Islet of Langerhans (tissue), 1 donor: ENCODE results near the gene MAPK8.
"Not testable (repeated sequence)": the region's sequence is repeated elsewhere in the genome, so short reads cannot be mapped to it uniquely, and the experiment has no call there.

Experiments
- FAIRE-seq: peaks from one replicate; lab custom pipeline; 2011; peaks lifted over from hg19 to GRCh38; lab: Jason Lieb, UNC

The MAPK8 gene

DNA sequence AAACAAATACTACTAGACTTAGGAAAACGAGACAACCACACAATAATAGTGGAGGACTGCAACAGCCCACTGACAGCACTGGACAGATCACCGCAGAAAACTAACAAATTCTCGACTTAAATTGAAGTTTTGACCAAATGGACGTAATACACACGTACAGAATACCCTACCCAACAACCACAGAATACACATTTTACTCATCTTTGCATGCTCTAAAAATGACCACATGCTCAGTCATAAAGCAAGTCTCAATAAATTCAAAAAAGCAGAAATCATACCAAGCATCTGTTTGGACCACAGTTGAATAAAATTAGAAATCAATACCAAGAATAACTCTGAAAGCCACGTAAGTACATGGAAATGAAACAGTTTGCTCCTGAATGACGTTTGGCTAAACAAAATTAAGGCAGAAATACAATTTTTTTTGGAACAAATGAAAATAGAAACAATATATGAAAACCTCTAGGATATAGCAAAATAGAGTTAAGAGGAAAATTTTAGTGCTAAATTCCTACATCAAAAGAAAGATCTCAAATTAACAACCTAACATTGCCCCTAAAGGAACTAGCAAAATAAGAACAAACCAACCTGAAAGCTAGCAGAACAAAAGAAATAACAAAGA lies 30.6 kb downstream of the MAPK8 start:
- peak; percentile 5 for FAIRE-seq

DNA sequence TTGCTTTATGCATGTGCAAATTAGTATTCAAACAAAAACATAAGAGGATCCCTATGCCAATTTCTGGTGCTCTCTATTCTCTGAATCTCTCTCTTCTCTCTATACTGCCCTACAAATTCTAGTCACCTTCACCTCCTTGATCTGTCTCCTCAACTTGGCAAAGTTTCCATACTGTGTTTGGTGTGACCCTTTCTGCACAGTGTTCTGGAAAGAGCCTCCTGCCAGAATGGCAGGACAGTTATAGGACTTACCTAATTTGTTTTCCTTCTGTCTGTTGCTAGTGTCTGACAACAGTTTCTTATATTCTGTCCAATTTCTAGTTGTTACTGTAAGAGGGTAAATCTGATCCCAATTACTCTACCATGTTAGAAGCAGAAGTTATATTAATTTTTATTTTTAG lies 34.3 kb downstream of the MAPK8 start:
- no peak for FAIRE-seq

DNA sequence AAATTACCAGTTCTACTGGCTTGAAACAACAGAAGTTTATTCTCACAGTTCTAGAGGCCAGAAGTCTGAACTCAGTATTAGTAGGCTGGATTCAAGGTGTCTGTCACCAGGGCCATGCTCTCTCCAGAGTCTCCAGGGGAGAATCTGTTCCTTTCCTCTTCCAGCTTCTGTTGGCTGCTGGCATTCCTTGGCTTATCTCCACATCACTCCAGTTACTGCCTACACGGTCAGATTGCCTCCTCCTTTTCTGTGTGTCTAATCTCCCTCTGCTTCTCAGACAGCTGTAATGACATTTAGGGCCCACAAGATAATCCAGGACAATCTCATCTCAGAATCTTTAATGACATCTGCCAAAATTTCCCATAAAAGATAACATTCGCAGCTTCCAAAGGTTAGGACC lies 36.6 kb downstream of the MAPK8 start:
- FAIRE-seq = no peak

DNA sequence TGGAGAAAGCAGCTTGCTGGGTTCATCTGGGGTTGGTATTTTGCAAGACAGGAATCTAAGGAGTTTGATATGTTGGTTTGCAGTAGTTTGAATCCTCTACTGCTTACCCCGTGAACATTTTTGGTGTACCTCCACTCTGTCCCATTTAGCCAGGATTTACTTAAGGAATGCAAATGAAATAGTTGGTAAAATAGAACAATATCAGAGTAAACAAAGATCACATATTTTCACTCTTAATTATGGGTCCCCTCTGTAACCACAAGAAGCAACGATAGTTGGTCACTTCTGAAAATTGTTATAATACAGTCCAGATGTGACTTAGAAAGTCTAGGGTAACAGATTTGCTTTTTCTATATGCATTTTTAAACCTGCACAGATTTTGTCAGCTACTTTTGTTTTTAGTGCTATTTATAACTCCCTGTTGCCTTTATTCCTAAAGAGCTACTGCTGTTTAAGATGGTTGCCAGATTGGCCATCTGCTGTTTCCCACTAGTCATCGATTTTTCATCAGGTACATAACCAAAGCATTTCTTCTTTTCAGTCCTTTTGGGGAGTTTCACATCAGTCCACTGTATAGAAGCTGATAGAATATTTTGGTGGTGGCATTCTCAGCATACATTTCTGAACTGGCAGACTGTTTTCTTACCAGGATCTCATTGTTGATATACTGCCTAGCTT lies 37.6 kb downstream of the MAPK8 start:
- no peak for FAIRE-seq

DNA sequence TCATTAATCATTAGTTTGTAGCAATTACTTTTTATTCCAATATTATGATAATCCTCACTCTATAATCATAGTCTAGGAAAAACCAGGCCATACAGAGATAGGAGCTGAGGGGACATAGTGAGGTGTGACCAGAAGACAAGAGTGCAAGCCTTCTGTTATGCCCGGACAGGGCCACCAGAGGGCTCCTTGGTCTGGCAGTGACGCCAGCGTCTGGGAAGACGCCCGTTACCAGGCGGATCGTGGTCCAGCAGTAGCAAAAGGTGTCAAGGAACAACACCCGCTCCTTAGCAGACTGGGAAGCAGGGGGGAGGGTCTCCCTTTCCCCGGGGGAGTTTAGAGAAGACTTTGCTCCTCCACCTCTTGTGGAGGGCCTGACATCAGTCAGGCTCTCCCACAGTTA lies 39.8 kb downstream of the MAPK8 start:
- FAIRE-seq = not testable (repeated sequence)

DNA sequence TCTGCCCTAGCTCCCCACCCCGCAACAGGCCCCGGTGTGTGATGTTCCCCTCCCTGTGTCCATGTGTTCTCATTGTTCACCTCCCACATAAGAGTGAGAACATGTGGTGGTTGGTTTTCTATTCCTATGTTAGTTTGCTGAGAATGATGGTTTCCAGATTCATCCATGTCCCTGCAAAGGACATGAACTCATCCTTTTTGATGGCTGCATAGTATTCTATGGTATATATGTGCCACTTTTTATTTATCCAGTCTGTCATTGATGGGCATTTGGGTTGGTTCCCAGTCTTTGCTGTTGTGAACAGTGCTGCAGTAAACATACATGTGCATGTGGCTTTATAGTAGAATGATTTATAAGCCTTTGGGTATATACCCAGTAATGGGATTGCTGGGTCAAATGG lies 41.1 kb downstream of the MAPK8 start:
- not testable (repeated sequence) for FAIRE-seq

DNA sequence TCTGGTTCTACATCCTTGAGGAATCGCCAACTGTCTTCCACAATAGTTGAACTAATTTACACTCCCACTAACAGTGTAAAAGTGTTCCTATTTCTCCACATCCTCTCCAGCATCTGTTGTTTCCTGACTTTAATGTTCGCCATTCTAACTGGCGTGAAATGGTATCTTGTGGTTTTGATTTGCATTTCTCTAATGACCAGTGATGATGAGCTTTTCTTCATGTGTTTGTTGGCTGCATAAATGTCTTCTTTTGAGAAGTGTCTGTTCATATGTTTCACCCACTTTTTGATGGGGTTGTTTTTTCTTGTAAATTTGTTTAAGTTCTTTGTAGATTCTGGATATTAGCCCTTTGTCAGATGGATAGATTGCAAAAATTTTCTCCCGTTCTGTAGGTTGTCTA lies 41.5 kb downstream of the MAPK8 start:
- FAIRE-seq = not testable (repeated sequence)

DNA sequence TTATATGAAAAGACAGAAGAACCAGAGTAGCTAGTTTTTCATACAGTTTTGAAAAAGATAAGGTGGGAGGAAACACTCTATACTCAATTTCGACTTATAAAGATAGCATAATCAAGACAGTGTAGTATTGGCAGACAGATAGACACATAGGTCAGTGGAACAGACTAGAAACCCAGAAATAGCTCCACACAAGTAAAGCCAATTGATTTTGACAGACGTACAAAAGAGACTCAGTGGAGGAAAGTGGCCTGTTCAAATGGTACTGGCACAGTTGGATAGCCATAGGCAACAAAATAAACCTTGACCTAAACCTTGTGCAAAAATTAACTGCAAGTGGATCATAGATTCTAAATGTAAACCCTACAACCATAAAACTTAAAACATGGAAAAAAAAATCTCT lies 46.8 kb downstream of the MAPK8 start:
- no peak for FAIRE-seq

DNA sequence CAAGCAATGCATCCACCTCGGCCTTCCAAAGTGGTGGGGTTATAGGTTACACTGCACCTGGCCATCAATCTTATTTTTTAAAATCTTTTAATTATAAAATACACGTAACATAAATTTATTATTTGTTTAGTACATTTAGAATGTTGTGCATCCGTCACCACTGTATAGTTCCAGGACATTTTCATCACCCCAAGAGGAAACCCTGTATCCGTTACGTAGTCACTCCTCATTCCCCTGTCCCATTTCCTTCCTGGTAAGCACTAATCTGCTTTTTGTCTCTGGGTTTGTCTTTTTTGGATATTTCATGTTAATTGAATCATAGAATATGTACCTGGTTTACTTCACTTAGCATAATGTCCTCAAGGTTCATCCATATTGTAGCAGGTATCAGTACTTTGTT lies 51.2 kb downstream of the MAPK8 start:
- FAIRE-seq = no peak

DNA sequence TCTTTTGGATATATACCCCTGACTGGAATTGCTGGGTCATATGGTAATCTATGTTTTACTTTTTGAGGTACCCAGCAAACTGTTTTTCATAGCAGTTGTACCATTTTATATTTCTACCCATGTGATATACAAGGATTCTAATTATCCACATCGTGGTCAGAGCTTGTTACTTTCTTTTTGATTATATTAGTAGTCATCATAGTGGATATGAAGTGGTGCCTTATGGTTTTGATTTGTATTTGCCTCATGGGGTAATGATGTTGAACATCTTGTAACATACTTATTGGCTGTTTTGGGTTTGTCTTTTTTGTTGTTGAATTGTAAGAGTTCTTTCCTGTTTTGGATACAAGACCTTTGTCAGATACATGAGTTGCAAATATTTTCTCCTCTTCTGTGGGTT lies 51.7 kb downstream of the MAPK8 start:
- FAIRE-seq = no peak

DNA sequence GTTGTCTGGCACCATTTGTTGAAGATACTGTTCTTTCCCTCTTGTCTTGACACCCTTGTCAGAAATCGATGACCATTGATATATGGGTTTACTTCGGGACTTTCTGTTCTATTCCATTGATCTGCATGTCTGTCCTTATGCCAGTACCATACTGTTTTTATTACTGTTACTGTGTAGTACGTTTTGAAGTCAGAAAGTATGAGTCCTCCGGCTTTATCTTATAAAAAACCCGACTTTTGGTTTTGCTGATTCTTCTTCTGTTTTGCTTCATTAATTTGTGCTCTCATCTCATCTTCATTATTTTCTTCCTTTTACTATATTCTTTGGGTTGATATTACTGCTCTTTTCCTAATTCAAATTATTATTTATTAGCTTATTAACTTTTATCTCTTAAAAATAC lies 52.4 kb downstream of the MAPK8 start:
- no peak for FAIRE-seq

DNA sequence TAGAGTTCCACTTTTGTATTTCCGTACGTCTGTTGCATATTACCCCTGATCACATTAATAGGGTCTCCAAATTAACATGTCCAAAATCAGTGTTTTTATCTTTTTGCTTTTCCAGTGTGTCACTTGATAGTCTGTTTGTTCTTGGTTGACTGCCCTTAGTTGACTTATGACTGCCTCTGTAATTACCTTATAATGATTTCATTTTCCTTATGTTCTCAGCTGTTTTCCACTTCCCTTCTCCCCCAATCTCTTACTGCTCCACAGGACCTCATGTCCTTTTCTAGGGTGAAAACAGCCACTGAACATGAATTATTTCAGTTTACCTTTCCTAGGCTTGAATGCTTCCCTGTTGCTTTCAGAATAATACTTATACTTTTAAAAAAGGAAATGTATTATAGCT lies 54.7 kb downstream of the MAPK8 start:
- no peak for FAIRE-seq

DNA sequence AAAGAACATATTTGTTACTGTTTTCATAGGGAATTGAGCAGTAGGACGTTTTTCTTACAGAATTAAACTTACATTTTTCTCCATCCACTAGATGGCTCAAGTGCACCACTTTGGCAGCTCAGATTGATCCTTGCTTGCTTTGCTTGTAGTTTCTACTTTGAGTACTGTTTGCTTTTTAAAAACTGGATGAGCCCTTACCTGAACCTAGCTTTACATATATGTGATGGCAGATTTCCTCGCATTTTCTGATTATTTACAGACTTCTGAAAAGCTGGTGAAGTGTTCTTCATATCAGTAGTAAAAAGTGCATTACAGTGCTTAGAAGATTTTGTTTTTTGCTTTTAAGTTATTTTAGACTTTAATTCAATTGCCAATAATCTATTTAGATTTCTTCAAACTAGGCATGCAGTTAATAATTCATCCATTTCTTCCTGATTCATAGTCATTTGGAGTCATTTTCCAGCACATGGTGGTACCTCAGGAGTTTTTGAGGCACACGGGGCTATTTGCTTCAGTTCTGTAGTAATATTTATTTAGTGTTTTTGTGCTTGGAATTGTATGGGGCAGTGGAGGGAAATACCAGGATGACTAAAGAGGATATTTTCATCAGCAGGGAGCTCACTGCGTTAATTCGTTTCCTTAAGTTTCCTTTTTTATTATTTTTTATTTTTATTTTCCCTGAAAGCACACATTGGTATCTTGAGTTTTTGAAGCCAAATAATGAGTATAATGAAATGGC lies 57.3 kb downstream of the MAPK8 start:
- peak; percentile 98 for FAIRE-seq

DNA sequence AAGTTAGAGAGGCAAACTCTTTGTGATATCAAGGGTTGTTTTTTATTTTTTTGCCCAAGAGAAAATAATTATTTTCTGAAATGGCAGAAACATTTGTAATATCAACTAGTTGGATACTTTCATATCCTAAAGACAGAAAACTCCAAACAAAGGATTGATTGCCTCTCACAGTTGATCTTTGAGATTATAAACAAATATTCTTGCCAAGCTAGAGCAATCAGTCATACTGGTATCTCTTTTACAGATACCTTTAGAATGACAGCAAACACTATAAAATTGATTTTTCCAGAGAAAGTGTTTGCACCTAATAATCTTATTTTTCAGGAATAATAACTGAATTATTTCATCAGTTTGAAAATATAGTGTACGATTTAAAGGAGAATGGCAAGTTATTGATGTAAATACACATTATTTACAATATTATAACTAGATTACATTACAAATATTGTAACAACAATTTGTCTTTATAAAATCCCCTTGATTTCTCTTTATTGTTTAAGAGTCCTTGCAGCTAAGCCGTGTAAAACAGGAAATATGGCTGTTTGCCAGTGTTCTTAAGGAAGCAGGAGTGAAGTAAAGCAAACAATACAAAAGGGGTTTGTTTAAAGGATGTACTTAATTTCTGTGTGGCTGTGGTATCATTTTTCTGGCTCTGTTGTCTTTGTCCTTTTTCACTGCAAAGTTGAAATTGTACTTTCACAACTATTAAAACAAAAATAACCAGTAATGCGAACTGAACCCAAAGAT lies 58.4 kb downstream of the MAPK8 start:
- peak; percentile 93 for FAIRE-seq

DNA sequence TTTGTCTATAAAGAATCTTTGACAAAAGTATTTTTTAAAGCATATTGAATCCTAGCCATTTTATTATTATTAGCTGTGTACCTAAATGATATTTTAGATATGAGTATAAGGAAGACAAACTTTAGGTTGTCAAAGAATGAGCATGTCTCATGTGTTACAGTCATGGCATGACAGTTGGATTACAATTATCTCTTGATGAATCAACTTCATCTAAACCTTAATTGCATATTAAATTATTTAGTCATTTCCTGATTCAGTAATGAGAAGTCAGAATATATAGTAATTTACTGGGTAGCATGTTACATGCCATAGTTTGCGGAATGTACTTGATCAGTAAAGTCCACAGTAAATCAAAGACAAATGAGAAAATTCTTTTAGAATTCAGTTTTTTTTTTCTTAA lies 59.2 kb downstream of the MAPK8 start:
- FAIRE-seq = no peak

DNA sequence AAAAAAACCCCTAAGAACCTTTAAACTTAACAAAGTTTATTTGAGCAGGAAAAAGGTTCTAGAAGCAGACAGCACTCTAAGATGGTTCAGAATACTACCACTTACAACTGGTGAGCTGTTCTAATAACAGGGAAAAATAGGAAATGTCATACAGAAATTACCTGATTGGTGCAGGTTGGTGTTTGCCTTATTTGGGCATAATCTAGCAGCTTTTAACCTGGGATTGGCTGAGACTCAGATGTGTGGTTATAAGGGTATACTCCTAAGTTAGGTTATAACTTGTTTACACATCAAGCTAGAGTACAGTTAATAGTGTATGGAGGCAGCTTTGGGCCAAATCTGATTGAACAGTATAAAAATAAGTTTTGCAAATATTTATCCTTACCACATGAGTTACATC lies 59.8 kb downstream of the MAPK8 start:
- FAIRE-seq = no peak

DNA sequence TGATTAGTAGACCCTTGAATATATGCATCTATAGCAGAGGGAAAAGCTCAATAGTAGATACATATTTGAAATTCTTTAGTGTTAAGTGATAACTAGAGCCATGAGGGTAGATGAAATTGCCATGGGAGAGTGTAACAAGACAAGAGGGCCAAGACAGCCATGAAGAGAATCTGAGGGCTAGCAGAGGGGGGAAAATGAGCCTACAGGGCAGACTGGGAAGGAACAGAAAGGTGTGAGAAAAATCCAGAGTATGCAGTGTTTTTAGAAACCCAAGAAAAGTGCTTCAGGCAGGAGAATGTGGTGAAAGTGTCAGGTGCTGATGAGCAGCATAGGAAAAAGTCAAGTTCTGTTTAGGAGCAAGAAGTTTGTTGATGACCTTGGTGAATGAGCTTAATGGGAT lies 63.0 kb downstream of the MAPK8 start:
- no peak for FAIRE-seq

DNA sequence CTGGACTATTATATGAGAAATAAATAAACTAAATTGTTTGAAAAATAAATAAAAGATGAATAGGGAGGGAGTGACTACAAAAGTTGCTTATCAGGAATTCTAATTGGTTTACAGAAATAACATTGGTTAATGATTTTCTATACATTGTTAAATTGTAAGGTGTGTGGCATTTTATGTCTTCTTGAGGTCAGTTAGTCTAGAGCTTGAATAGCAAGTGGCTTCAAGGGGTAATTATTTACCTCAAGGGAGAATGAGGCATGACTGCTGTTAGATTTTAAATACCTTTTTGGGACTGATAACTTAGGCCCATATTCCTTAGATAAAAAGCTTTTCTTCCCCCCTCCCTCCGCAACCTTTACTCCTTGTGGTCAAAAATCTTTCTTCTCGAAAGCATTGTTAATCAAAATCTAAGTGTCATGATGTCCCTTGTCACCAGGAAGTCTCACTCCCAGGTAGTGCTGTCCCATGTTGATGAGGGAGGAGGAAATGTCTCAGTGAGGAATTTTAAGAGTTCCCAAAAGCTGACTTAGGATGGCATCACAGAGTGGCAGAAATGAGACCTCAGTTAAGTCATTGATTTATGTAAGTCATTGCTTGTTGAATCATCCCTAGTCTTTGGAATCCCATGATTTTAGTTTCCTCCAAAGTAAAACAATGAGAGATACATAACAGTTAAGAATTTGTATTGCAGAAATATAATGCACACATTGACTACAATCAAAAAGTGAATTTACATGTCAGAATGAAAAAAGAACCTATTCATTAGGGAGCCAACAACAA lies 71.5 kb downstream of the MAPK8 start:
- no peak for FAIRE-seq

DNA sequence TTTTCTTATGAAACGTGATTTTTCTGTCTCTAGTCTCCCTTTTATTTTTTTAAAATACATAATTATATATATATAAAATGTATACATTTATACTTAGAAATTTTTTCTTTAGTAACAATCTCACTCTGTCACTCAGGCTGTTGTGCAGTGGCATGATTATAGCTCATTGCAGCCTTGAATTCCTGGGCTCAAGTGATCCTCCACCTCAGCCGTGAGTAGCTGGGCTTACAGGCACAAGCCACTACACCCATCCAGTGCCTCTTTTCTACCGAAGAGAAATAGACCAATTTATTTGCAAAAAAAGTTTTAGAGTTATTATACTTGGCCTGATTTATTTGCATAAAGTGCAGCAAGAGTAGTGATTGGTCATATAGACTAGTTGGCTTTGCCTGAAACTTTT lies 72.2 kb downstream of the MAPK8 start:
- no peak for FAIRE-seq

DNA sequence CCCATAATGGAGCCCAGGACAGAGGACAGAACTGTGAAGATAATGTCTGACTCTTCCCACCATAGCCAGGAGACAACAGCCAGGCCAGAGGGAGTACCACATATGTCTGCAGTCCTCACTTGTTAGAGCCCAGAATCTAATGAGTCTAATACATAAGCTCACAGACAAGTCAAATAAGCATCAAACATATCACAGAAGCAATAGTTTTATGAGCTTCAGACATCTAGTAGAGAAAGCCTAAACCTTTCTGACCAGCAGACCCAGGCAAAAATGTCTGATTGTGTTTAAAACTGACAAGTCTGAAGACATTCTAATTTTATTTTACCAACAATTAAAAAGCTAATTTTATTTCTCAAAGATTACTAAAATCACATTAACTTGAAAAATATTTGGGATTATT lies 75.5 kb downstream of the MAPK8 start:
- no peak for FAIRE-seq

DNA sequence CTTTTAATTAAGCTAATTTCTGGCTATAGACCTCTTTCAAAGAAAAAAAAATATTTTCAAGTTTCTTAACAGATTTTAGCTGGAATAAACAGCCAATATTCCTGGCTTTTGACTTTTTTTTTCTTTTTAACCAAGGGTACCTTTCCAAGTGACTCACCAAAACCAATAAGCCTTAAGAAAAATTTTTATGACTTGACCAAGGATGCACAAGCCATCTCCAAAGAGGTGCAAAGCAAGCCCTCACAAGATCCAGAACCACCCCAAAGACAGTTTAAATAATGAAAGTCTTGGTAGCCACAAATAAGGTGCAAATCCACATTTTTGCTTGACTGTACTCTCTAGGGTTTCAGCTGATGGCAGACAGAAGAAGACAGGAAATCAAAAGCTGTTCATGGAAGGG lies 76.5 kb downstream of the MAPK8 start:
- FAIRE-seq = no peak

DNA sequence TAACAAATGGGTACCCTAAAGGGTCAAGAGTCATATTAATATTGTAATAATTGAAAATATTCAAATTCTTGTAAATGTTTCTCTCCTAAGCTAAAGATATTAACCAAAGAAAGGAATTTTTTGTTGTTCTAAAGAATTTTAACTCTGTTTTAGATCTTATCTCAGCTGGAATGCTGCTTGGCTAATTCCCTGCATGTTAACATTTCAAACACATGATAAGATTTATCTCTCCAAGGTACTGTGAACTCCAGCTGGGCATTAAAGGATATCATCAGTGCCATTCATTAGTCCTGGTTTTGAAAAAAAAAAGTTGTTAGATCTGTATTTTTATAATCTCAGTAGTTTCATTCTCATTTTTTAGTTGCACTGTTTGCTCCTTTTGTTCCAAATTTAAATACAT lies 76.9 kb downstream of the MAPK8 start:
- no peak for FAIRE-seq

DNA sequence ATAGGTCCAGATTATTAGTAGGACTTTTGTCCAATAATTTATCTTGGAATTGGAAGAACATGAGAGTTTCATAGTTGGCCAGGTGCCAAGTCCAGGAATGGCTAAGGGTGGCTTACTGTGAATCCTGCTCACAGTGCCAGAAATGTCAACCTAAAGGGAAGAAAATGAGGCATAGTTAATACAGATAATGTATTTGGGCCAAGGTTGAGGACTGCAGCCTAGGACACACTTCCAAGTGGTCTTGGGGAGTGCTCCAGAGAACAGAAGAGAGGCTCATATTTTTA lies 78.2 kb downstream of the MAPK8 start:
- FAIRE-seq = no peak
